WTC11 (cell line): ENCODE results near the gene ALS2. TPM values are rescaled to one million over a fixed set of nuclear protein-coding genes. Genes with fewer than 3 reads are reported as not detected.
"Not testable (repeated sequence)": the region's sequence is repeated elsewhere in the genome, so short reads cannot be mapped to it uniquely, and the experiment has no call there.

Experiments
- ATAC-seq: fragments of 200-7000 bp; cut with Tn5 transposase; 2 replicates; pipeline ENCODE4 v1.10.0; 2021; ENCODE audit warnings: mild to moderate bottlenecking, moderate library complexity
- CTCF ChIA-PET: fragments of 300-600 bp; sonication (Branson Sonifier 250); formaldehyde crosslinking; loops from one replicate; lab custom pipeline; 2021; ENCODE audit warnings: antibody characterized with exemption; lab: Charles Lee
- POLR2A ChIA-PET: fragments of 350-600 bp; sonication (Branson Sonifier 250); formaldehyde crosslinking; loops from one replicate; lab custom pipeline; 2021; ENCODE audit warnings: antibody characterized with exemption; lab: Charles Lee
- DNase-seq: peaks from one replicate; pipeline ENCODE4 v3.0.0; 2021; ENCODE audit warnings: low spot score
- H3K27ac Mint-ChIP-seq: 2 replicates; pipeline ENCODE4 v1.8.0; 2021; ENCODE audit warnings: mixed read lengths
- H3K27me3 Mint-ChIP-seq: 2 replicates; pipeline ENCODE4 v1.8.0; 2021; ENCODE audit warnings: low read depth, mild to moderate bottlenecking, moderate library complexity, mixed read lengths
- H3K36me3 Mint-ChIP-seq: 2 replicates; pipeline ENCODE4 v1.8.0; 2021; ENCODE audit warnings: mixed read lengths
- H3K4me1 Mint-ChIP-seq: 2 replicates; pipeline ENCODE4 v1.8.0; 2022; ENCODE audit warnings: mixed read lengths
- H3K4me3 Mint-ChIP-seq: 2 replicates; pipeline ENCODE4 v1.8.0; 2021; ENCODE audit warnings: mild to moderate bottlenecking, moderate library complexity, mixed read lengths
- H3K9me3 Mint-ChIP-seq: 2 replicates; pipeline ENCODE4 v1.8.0; 2021; ENCODE audit warnings: mixed read lengths
- ARID4B ChIP-seq: sonication (generic); formaldehyde crosslinking; IDR thresholded peaks from 2 replicates; pipeline ENCODE4 v1.8.0; 2023; ENCODE audit warnings: missing genetic modification reagents, mild to moderate bottlenecking, borderline replicate concordance
- ATF6 ChIP-seq: sonication (generic); formaldehyde crosslinking; IDR thresholded peaks from 2 replicates; pipeline ENCODE4 v1.8.1; 2023; ENCODE audit warnings: mild to moderate bottlenecking, missing genetic modification reagents
- CREM ChIP-seq: sonication (generic); formaldehyde crosslinking; IDR thresholded peaks from 2 replicates; pipeline ENCODE4 v1.8.1; 2022; ENCODE audit warnings: mild to moderate bottlenecking, missing genetic modification reagents, moderate library complexity
- E2F5 ChIP-seq: sonication (generic); formaldehyde crosslinking; IDR thresholded peaks from 2 replicates; pipeline ENCODE4 v1.8.1; 2022; ENCODE audit warnings: mild to moderate bottlenecking, moderate library complexity, missing genetic modification reagents
- EMX1 ChIP-seq: fragments of 250-450 bp; sonication (Bioruptor Pico); IDR thresholded peaks from 2 replicates; pipeline ENCODE4 v1.8.0; 2021; ENCODE audit warnings: mild to moderate bottlenecking
- ERG ChIP-seq: fragments of 250-450 bp; sonication (Bioruptor Pico); IDR thresholded peaks from 2 replicates; pipeline ENCODE4 v1.8.0; 2021; ENCODE audit warnings: mild to moderate bottlenecking
- FOXJ3 ChIP-seq: sonication (generic); formaldehyde crosslinking; IDR thresholded peaks from 2 replicates; pipeline ENCODE4 v1.9.0; 2021; ENCODE audit warnings: missing genetic modification reagents, mild to moderate bottlenecking, borderline replicate concordance
- FOXP1 ChIP-seq: sonication (generic); formaldehyde crosslinking; IDR thresholded peaks from 2 replicates; pipeline ENCODE4 v1.8.0; 2022; ENCODE audit warnings: missing genetic modification reagents, mild to moderate bottlenecking, moderate library complexity, borderline replicate concordance
- GABPB1 ChIP-seq: sonication (generic); formaldehyde crosslinking; IDR thresholded peaks from 2 replicates; pipeline ENCODE4 v1.8.1; 2023; ENCODE audit warnings: mild to moderate bottlenecking, missing genetic modification reagents
- GRHL2 ChIP-seq: fragments of 250-450 bp; sonication (Bioruptor Pico); IDR thresholded peaks from 2 replicates; pipeline ENCODE4 v1.8.0; 2022; ENCODE audit warnings: mild to moderate bottlenecking, moderate library complexity; ENCODE audit not compliant: insufficient replicate concordance, severe bottlenecking
- JUN ChIP-seq: sonication (generic); formaldehyde crosslinking; IDR thresholded peaks from 2 replicates; pipeline ENCODE4 v1.8.0; 2023; ENCODE audit warnings: mild to moderate bottlenecking, missing genetic modification reagents
- MYBL2 ChIP-seq: sonication (generic); formaldehyde crosslinking; IDR thresholded peaks from 2 replicates; pipeline ENCODE4 v1.8.1; 2023; ENCODE audit warnings: mild to moderate bottlenecking, moderate library complexity, missing genetic modification reagents
- NR3C1 ChIP-seq: sonication (generic); formaldehyde crosslinking; conservative IDR thresholded peaks from 2 replicates; pipeline ENCODE4 v1.8.1; 2023; ENCODE audit warnings: low read depth, mild to moderate bottlenecking, missing genetic modification reagents
- RORB ChIP-seq: fragments of 250-450 bp; sonication (Bioruptor Pico); IDR thresholded peaks from 2 replicates; pipeline ENCODE4 v1.9.0; 2021; ENCODE audit warnings: mild to moderate bottlenecking
- SMAD4 ChIP-seq: sonication (generic); formaldehyde crosslinking; IDR thresholded peaks from 2 replicates; pipeline ENCODE4 v1.8.0; 2022; ENCODE audit warnings: mild to moderate bottlenecking, missing genetic modification reagents
- SOX15 ChIP-seq: fragments of 250-450 bp; sonication (Bioruptor Pico); IDR thresholded peaks from 2 replicates; pipeline ENCODE4 v1.9.0; 2021; ENCODE audit warnings: mild to moderate bottlenecking
- TCF7 ChIP-seq: sonication (generic); formaldehyde crosslinking; IDR thresholded peaks from 2 replicates; pipeline ENCODE4 v1.8.0; 2022; ENCODE audit warnings: mild to moderate bottlenecking, low read depth, missing genetic modification reagents, moderate library complexity
- ZNF121 ChIP-seq: sonication (generic); formaldehyde crosslinking; IDR thresholded peaks from 2 replicates; pipeline ENCODE4 v1.8.0; 2023; ENCODE audit warnings: missing genetic modification reagents
- ZNF219 ChIP-seq: sonication (generic); formaldehyde crosslinking; IDR thresholded peaks from 2 replicates; pipeline ENCODE4 v1.8.0; 2023; ENCODE audit warnings: missing genetic modification reagents, mild to moderate bottlenecking, borderline replicate concordance
- ZNF396 ChIP-seq: fragments of 250-450 bp; sonication (Bioruptor Pico); IDR thresholded peaks from 2 replicates; pipeline ENCODE4 v1.8.0; 2021; ENCODE audit warnings: mild to moderate bottlenecking, moderate library complexity, borderline replicate concordance
- ZNF416 ChIP-seq: fragments of 250-450 bp; sonication (Bioruptor Pico); IDR thresholded peaks from 2 replicates; pipeline ENCODE4 v1.9.0; 2021; ENCODE audit warnings: mild to moderate bottlenecking, inconsistent platforms
- ZNF671 ChIP-seq: fragments of 250-450 bp; sonication (Bioruptor Pico); IDR thresholded peaks from 2 replicates; pipeline ENCODE4 v1.8.0; 2021; ENCODE audit warnings: mild to moderate bottlenecking
- total RNA-seq: library from RNA; stranded (reverse); gene quantifications from 3 replicates; pipeline ENCODE4 v1.2.3, GENCODE V29; 2021
- TF ChIP-seq, protein P1 (sequence below): sonication (generic); formaldehyde crosslinking; IDR thresholded peaks from 2 replicates; pipeline ENCODE4 v1.8.1; 2022; ENCODE audit warnings: missing genetic modification reagents, borderline replicate concordance
- TF ChIP-seq, protein P2 (sequence below): fragments of 250-450 bp; sonication (Bioruptor Pico); IDR thresholded peaks from 2 replicates; pipeline ENCODE4 v1.9.0; 2021; ENCODE audit warnings: mild to moderate bottlenecking

The ALS2 gene
- total RNA-seq, 1 experiment from 2014 or later: 30.5 TPM

DNA sequence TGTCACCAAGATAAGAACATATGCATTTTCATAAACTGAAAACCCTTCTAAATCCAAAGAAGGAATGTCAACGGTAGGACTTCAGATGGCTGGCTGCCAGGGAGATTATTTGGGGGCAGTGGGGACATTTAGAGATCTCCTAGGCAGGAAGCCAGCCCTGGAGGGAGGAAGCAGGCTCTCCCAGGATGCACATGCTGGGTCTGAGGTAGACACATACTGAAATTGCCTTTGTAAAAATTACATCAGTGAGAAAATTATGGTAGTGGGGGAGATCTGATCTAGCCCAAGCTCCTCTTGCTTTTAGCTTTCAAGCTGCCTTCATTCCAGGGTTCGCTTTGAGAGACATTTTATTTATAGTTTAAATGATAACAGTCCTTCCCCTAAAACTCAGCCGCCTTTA is 106.4 kb downstream of the ALS2 start (continued):
- TF ChIP-seq ERG (CRISPR knock-in tag) (no peak), SOX15 (no peak), ZNF416 (CRISPR knock-in tag) (no peak), CREM (CRISPR knock-in tag) (no peak), EMX1 (CRISPR knock-in tag) (no peak), RORB (CRISPR knock-in tag) (no peak), ZNF671 (CRISPR knock-in tag) (no peak), JUN (CRISPR knock-in tag) (no peak)
- TF ChIP-seq, protein P1, sequence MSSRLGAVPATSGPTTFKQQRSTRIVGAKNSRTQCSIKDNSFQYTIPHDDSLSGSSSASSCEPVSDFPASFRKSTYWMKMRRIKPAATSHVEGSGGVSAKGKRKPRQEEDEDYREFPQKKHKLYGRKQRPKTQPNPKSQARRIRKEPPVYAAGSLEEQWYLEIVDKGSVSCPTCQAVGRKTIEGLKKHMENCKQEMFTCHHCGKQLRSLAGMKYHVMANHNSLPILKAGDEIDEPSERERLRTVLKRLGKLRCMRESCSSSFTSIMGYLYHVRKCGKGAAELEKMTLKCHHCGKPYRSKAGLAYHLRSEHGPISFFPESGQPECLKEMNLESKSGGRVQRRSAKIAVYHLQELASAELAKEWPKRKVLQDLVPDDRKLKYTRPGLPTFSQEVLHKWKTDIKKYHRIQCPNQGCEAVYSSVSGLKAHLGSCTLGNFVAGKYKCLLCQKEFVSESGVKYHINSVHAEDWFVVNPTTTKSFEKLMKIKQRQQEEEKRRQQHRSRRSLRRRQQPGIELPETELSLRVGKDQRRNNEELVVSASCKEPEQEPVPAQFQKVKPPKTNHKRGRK (CRISPR knock-in tag): no peak
- TF ChIP-seq, protein P2, sequence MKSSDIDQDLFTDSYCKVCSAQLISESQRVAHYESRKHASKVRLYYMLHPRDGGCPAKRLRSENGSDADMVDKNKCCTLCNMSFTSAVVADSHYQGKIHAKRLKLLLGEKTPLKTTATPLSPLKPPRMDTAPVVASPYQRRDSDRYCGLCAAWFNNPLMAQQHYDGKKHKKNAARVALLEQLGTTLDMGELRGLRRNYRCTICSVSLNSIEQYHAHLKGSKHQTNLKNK (CRISPR knock-in tag): no peak

DNA sequence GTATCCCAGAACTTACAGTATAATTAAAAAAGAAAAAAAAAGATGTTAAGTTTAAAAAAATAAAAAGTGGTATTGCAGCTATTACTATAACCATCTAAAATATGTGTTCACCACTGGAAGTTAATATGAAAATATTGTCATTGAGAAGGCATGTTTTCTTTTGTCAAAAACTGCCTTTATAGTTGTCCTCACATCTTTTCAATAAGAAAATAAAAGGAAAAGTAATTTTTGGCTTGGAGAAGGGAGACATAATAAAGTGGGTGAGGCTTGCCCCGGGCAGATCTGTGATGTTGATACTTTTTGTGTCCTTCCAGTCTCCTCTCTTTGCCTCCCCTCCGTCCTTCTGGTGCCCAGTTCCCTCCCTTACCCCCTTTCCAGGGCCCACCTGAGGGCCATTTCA is 107.2 kb downstream of the ALS2 start:
- H3K36me3 Mint-ChIP-seq: no peaks in the 10 kb centered on the region
- DNase-seq (no peak), ATAC-seq (no peak)
- ChIA-PET CTCF (no interaction called here), POLR2A (no interaction called here)
- peaks cover 15% of the 10 kb centered on the region for H3K4me1 Mint-ChIP-seq
- no peak overlapping the region for H3K27ac Mint-ChIP-seq
- H3K9me3 Mint-ChIP-seq: no peaks in the 10 kb centered on the region
- no peak for TF ChIP-seq GABPB1
- TF ChIP-seq FOXJ3: no peak
- TF ChIP-seq ZNF121: no peak
- no peak for TF ChIP-seq TCF7 (CRISPR knock-in tag)
- no peak for TF ChIP-seq FOXP1 (CRISPR knock-in tag)
- no peak for TF ChIP-seq MYBL2 (CRISPR knock-in tag)
- TF ChIP-seq ATF6 (CRISPR knock-in tag): no peak
- no peak for TF ChIP-seq SMAD4 (CRISPR knock-in tag)
- no peak for TF ChIP-seq ARID4B (CRISPR knock-in tag)
- no peak for TF ChIP-seq GRHL2 (CRISPR knock-in tag)
- TF ChIP-seq ZNF219 (CRISPR knock-in tag): no peak
- TF ChIP-seq NR3C1 (CRISPR knock-in tag): no peak
- no peak for TF ChIP-seq E2F5
- TF ChIP-seq ZNF396: no peak
- H3K4me3 Mint-ChIP-seq: no peak overlapping the region
- peaks cover 13% of the 10 kb centered on the region for H3K27me3 Mint-ChIP-seq

GRCh38 chr2:201671205-201671604 is 109.5 kb downstream of the ALS2 start:
- H3K4me3 Mint-ChIP-seq, ATAC-seq, POLR2A ChIA-PET, H3K27ac Mint-ChIP-seq, CTCF ChIA-PET, H3K9me3 Mint-ChIP-seq, DNase-seq, H3K36me3 Mint-ChIP-seq: not testable (repeated sequence)
- H3K4me1 Mint-ChIP-seq: peaks cover 15% of the 10 kb centered on the region
- peaks cover 13% of the 10 kb centered on the region for H3K27me3 Mint-ChIP-seq
